NCI-H1417 (cell line): ENCODE results near the gene DDX56.

ENCODE experiments used
- DNase-seq, 3 experiments: peaks; one replicate each; lab custom pipeline; 2025; lab: John Stamatoyannopoulos, UW

Gene DDX56

GRCh38 chr7:44534501-44534900 lies 39.2 kb downstream of the DDX56 start:
- peak in 2 of 3 experiments; percentile 11 to 23 for DNase-seq

- DNase-seq = peak in 2 of 3 experiments; percentile 29 to 52
Measured at GRCh38 chr7:44534087-44534486, 39.6 kb downstream of the DDX56 start.

- peak in 2 of 3 experiments; percentile 29 to 52 for DNase-seq
Measured at GRCh38 chr7:44533301-44534055, 40.2 kb downstream of the DDX56 start.

GRCh38 chr7:44531421-44532380 lies 42.0 kb downstream of the DDX56 start:
- DNase-seq = no peak

- DNase-seq = no peak
Measured at GRCh38 chr7:44530990-44531389, 42.7 kb downstream of the DDX56 start.

- DNase-seq = no peak
Measured at GRCh38 chr7:44524811-44525388, 48.8 kb downstream of the DDX56 start.

- DNase-seq = no peak
Measured at GRCh38 chr7:44522315-44522714, 51.4 kb downstream of the DDX56 start.

- DNase-seq = no peak
Measured at GRCh38 chr7:44521347-44522095, 52.2 kb downstream of the DDX56 start.

- no peak for DNase-seq
Measured at GRCh38 chr7:44520574-44520973, 53.1 kb downstream of the DDX56 start.

- DNase-seq = no peak
Measured at GRCh38 chr7:44519546-44519945, 54.2 kb downstream of the DDX56 start.

GRCh38 chr7:44518761-44519160 lies 54.9 kb downstream of the DDX56 start:
- DNase-seq = no peak

- DNase-seq = no peak
Measured at GRCh38 chr7:44517175-44517574, 56.5 kb downstream of the DDX56 start.
